Measurements from ENCODE around the gene SFXN2.

The SFXN2 gene

GRCh38 chr10:102782673-102783551 is 68.5 kb downstream of the SFXN2 start:
- Histone ChIP-seq H3K4me1 (ENCODE audit: insufficient read depth, low read length) (peaks cover 26% of the 10 kb centered on the region), H3K36me3 (ENCODE audit: insufficient read depth, low read depth, low read length) (no peaks in the 10 kb centered on the region), H3K4me3 (ENCODE audit: low read length) (no peak overlapping the region), H3K9ac (ENCODE audit: low read depth, low read length) (no peak overlapping the region), H3K9me3 (ENCODE audit: insufficient read depth, low read depth, low read length) (no peaks in the 10 kb centered on the region), H3K27me3 (ENCODE audit: insufficient read depth, low read length) (no peaks in the 10 kb centered on the region), H3K27ac (ENCODE audit: low read length) (no peak overlapping the region)

GRCh38 chr10:102783568-102783967 is 69.1 kb downstream of the SFXN2 start:
- no peaks in the 10 kb centered on the region for H3K27me3 ChIP-seq (ENCODE audit: insufficient read depth, low read length)
- H3K9me3 ChIP-seq (ENCODE audit: insufficient read depth, low read depth, low read length): no peaks in the 10 kb centered on the region
- H3K36me3 ChIP-seq (ENCODE audit: insufficient read depth, low read depth, low read length): no peaks in the 10 kb centered on the region
- no peak overlapping the region for H3K4me3 ChIP-seq (ENCODE audit: low read length)
- H3K9ac ChIP-seq (ENCODE audit: low read depth, low read length): no peak overlapping the region
- peaks cover 19% of the 10 kb centered on the region for H3K4me1 ChIP-seq (ENCODE audit: insufficient read depth, low read length)
- H3K27ac ChIP-seq (ENCODE audit: low read length): no peak overlapping the region

GRCh38 chr10:102785818-102786217 is 71.4 kb downstream of the SFXN2 start:
- Histone ChIP-seq H3K4me3 (ENCODE audit: low read length) (no peak overlapping the region), H3K9ac (ENCODE audit: low read depth, low read length) (no peak overlapping the region), H3K4me1 (ENCODE audit: insufficient read depth, low read length) (peaks cover 9% of the 10 kb centered on the region), H3K9me3 (ENCODE audit: insufficient read depth, low read depth, low read length) (no peaks in the 10 kb centered on the region), H3K27ac (ENCODE audit: low read length) (no peak overlapping the region), H3K27me3 (ENCODE audit: insufficient read depth, low read length) (no peaks in the 10 kb centered on the region), H3K36me3 (ENCODE audit: insufficient read depth, low read depth, low read length) (no peaks in the 10 kb centered on the region)

DNA sequence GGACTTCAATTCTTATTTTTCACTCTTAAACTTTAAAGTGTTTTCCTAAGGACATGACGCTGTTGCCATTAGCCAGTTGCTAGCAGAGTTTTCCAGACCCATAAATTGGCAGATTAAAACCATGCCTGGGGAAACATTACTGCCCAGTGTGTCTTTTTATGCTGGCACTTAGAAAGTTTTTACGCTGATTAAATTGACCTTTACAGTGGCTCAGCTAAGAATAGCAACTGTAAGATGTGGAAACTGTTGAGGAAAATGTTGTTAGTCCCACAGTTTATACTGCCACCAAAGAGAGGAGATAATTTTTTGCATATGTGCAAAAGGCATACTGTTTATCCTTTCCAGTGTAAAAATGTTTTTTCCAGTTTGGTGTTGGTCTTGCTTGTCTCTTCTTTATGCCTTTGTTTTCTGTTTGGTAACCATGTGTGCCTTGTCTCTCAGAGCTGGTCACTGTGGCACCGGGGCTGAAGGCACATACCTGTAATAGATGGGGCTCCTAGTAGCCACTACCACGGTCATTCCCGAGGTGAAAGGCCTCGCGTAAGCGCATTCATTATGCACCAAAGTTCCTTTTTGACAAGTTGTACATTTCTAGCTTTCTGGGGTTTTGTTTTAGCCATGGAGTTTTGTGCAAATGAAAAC is 77.4 kb downstream of the SFXN2 start:
- H3K4me1 ChIP-seq (ENCODE audit: insufficient read depth, low read length): no peaks in the 10 kb centered on the region; the same call in 1 of the 2 replicates
- no peak overlapping the region for H3K27ac ChIP-seq (ENCODE audit: low read length)
- H3K36me3 ChIP-seq (ENCODE audit: insufficient read depth, low read depth, low read length): no peaks in the 10 kb centered on the region
- no peak overlapping the region for H3K4me3 ChIP-seq (ENCODE audit: low read length)
- H3K9me3 ChIP-seq (ENCODE audit: insufficient read depth, low read depth, low read length): no peaks in the 10 kb centered on the region
- no peak overlapping the region for H3K9ac ChIP-seq (ENCODE audit: low read depth, low read length)
- no peaks in the 10 kb centered on the region for H3K27me3 ChIP-seq (ENCODE audit: insufficient read depth, low read length)

Data from iPS-20b (cell line).